Medulla oblongata (tissue), 1 donor: ENCODE measurements around the gene RRM2.

Source experiments
- DNase-seq: peaks from one replicate; pipeline ENCODE4 v3.0.0-alpha.2; 2015; ENCODE audit errors: extremely low spot score

RRM2 gene

DNA sequence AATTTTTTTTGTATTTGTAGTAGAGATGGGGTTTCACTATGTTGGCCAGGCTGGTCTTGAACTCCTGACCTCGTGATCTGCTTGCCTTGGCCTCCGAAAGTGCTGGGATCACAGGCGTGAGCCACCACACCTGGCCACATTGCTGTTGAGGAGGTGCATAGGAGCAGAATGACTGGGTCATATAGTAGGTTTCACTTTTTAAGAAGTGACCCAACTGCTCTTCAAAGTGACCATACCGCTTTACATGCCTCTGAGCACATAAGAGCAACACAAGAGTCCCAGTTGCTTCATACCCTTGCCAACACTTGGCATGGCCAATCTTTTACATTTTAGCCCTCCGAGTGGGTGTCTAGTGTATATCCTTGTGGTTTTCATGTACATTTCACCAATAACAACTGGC is 28.9 kb downstream of the RRM2 start:
- no peak for DNase-seq

GRCh38 chr2:10157293-10157692 is 34.8 kb downstream of the RRM2 start:
- no peak for DNase-seq

DNA sequence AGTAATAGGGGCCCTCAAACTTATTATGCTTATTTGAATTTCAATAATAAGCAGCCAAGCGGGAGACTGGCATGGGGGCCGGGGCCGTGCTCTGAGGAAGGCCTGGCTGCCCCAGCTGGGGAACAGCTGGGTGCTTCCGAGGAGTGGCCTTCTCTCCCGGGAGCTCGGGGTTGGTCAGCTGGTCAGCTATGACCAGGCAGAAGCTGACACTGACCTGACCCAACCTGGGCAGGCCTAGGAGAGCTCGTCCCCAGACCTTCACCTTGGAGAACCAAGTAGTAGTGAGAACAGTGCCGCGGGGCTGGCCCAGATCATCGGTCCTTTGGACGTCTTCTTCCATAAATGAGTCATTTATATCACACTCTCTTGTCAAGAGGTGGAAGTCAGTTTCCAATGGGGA is 36.1 kb downstream of the RRM2 start:
- DNase-seq, result no peak

DNA sequence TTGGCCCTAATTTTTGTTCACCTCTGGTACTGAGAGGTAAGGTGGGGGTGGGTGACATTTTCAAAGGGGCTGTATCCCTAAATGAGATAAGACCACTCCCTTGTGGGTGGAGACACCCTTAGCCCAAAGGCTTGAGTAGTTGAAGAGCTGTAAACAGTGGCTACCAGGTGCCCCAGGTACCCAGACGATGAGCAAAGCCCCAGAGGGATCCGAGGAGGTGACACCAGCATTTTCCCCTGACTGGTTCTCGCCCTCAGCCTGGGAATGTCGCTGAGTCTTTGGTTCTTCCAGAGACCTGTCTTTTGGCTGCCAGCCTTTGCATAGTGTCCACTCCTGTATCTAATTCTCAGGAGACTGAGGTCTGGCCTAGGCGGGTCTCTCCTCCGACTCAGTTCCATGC is 36.5 kb downstream of the RRM2 start:
- DNase-seq, result no peak

DNA sequence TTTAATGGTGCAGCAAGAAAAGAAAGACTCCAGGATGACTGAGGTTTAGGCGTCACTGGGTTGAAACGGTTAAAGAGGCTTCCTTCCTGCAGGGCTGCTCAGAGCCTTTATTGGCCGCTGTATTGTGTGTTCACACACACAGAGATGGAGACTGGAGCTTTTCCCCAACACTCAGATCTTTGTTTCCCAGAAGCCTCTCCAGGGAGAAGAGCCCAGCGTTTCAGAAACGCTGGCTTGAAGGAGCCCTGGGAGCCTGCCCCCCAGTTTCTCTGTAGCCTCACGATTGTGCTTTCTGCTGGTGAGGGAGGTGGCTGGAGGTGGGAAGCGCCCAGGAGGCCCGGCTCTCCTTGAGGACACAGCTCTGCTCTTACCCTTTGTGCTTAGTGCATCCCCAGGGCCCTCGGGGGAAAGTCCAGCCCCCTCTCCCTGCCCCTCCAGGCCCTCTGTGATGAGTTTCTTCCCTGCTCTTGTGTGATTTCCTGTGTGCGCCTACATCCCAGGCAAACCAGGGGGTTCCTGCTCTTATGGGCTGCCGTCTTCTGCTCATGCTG is 37.1 kb downstream of the RRM2 start:
- peak; percentile 50 for DNase-seq

GRCh38 chr2:10160203-10160955 is 37.8 kb downstream of the RRM2 start:
- no peak for DNase-seq

- DNase-seq, result no peak
Measured at GRCh38 chr2:10161206-10161931, 38.8 kb downstream of the RRM2 start.

- no peak for DNase-seq
Measured at GRCh38 chr2:10161961-10162441, 39.5 kb downstream of the RRM2 start.

- DNase-seq, result peak; percentile 54
Measured at GRCh38 chr2:10162586-10163497, 40.3 kb downstream of the RRM2 start.

DNA sequence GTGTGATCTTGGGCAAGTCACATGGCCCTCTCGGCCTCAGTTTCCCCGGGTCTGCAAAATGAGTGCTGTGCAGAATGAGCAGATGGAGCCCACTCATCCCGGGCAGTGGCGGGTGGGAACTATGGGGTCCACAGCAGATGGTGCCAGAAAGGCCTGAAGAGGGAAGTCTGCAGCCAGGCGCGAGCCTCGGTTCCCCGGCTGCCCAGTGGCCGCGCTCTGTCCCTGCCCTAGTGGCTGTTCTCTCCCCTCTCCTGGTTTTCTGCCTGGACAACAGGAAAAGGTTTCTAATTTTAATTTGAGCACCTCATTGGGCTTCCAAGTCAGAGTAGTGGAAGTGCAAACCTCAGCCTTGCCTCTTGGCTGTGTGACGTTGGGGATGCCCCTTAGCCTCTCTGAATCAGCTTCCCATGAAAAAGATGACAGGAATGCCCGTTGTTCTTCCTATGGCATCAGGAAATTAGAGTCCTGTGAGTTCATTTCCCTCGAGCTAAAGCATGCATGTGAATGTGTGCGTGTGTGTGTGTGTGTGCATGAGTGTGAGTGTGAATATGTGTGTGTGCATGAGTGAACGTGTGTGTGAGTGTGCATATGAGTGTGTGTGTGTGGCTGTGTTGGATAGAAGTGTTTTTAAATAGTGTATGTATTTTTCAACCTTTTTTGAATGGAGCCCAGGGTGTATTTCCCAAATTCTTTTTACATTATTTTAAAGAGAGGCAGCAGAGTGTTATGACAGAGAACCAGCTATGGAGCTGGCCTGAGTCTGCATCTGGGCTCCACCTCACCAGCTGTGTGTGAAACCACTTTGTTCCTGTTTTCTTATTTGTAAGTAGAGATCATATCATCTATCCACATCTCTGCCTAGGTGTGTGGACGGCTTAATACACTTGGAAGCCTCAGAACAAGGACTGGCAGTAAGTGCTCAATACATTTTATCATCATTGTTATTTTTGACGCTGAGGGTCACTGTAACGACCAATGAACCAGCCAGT is 41.3 kb downstream of the RRM2 start:
- no peak for DNase-seq

GRCh38 chr2:10164601-10165000 is 42.1 kb downstream of the RRM2 start:
- DNase-seq, result no peak

DNA sequence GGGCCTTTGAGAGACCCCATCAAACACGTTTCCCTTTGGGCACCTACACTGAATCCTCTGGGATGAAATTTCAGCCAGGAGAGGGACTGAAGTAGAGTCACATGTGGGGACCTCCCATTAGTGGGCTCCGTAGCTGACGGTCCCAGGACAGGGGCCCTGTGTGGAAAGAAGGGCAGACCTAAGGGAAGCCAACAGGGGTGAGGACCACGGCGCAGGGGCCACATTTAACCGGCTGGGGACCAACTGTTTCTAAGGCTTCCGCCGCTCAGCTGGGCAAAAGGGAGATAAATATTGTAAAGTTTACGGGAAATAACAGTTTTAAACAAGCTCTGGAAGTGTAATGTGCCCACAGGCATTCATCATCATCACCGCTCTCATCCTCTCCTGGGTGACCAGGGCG is 42.7 kb downstream of the RRM2 start:
- DNase-seq, result no peak

- DNase-seq, result no peak
Measured at GRCh38 chr2:10165861-10166675, 43.5 kb downstream of the RRM2 start.

DNA sequence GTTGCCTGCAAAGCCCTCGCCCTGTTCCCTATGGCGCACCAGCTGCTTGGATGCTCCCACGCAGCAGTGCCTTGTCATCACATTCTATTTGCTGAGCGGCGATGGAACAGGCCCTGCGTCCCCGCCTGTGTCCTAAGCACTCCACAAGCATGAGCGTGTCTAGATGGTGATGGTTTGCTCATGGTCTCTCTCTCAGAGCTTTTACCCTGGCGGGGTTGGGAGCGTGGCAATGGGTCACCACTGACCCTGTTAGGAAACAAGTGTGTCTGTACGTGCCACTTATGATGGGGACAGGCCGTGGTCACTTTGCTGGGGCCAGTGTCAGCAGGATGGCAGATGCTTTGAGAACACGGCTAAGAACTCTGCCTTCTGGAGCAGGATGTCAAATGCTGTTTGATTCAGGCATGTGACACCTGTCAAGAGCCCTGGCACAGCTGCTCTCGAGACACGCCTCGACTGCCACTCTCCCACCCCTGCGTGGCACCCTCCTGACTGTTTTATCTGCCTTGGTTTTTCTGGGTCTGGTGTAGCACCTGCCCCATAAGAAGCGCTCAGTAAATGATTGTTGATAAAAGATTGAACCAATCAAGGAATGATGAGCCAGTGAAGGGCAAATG is 44.2 kb downstream of the RRM2 start:
- DNase-seq, result no peak

- DNase-seq, result no peak
Measured at GRCh38 chr2:10167316-10167715, 44.8 kb downstream of the RRM2 start.

GRCh38 chr2:10168221-10168620 is 45.7 kb downstream of the RRM2 start:
- DNase-seq, result no peak

DNA sequence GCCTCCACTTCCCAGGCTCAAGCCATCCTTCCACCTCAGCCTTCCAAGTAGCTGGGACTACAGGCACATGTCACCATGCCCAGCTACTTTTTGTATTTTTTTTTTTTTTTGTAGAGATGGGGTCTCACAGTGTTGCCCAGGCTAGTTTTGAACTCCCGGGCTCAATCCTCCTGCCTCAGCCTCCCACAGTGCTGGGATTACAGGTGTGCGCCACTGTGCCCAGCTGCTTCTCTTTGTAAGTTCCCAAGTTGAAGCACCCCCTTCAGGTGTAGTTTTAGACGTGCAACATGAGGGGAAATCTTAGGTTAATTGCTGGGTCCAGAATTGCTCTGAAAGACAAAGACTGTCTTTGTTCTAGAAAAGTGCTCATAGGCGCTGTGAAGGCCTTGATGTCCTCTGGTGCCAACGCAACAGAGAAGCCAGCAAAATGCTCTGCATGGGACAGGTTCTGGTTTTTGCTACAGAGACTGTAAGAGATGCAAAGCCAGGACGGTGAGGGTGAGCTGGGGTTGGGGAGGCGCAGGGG is 46.6 kb downstream of the RRM2 start:
- DNase-seq, result no peak

GRCh38 chr2:10169581-10169980 is 47.0 kb downstream of the RRM2 start:
- no peak for DNase-seq

DNA sequence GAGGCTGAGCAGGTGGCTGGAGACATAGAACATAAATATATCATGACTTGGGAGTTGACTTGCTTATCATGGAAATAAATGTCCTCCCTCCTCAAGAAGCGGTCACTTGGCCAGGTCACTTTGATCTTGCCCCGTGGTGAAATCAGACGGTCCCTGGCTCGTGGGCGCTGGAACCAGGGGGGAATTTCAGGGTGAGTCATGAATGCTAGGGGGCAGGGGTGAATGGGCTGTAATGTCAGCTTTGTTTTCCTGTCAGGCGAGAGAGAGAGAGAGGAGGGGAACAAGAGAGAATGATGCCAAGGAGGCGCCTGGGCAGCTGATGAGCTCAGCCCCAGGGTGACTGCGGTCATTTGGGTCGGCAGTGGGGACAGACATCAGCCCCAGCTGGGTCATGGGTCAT is 47.7 kb downstream of the RRM2 start:
- no peak for DNase-seq
